Loucy (cell line): ENCODE data around the gene DLX3.

Experiments used
- H2AFZ ChIP-seq: fragments of 200-600 bp; sonication (generic); 2 replicates; pipeline ENCODE4 v1.6.0; 2016; ENCODE audit warnings: antibody characterized with exemption, mild to moderate bottlenecking, low read length, moderate library complexity
- H3F3A ChIP-seq: fragments of 200-600 bp; 2 replicates; pipeline ENCODE4 v1.6.0; 2016; ENCODE audit warnings: antibody characterized with exemption, low read depth, mild to moderate bottlenecking
- H3K27me3 ChIP-seq: fragments of 200-600 bp; sonication (generic); 2 replicates; pipeline ENCODE4 v1.6.1; 2014; ENCODE audit warnings: low read length, mild to moderate bottlenecking; ENCODE audit not compliant: insufficient read depth, poor library complexity, severe bottlenecking
- H3K36me3 ChIP-seq: fragments of 200-600 bp; sonication (generic); 2 replicates; pipeline ENCODE4 v1.6.1; 2016; ENCODE audit warnings: low read length; ENCODE audit not compliant: insufficient read depth
- H3K4me1 ChIP-seq: fragments of 200-600 bp; sonication (generic); 2 replicates; pipeline ENCODE4 v1.5.1; 2014; ENCODE audit warnings: low read length, mild to moderate bottlenecking; ENCODE audit not compliant: insufficient read depth, poor library complexity, severe bottlenecking
- H3K4me2 ChIP-seq: fragments of 200-600 bp; sonication (generic); 2 replicates; pipeline ENCODE4 v1.6.0; 2014; ENCODE audit warnings: antibody characterized with exemption, low read length, low read depth, mild to moderate bottlenecking; ENCODE audit not compliant: poor library complexity, severe bottlenecking
- H3K4me3 ChIP-seq: fragments of 200-600 bp; sonication (generic); 2 replicates; pipeline ENCODE4 v1.5.1; 2014; ENCODE audit warnings: low read length, mild to moderate bottlenecking, mixed read lengths; ENCODE audit not compliant: poor library complexity, severe bottlenecking
- H3K79me2 ChIP-seq: fragments of 200-600 bp; sonication (generic); 2 replicates; pipeline ENCODE4 v1.6.1; 2014; ENCODE audit warnings: low read length; ENCODE audit not compliant: insufficient read depth
- H3K9ac ChIP-seq: fragments of 200-600 bp; sonication (generic); 2 replicates; pipeline ENCODE4 v1.6.0; 2014; ENCODE audit warnings: mild to moderate bottlenecking, low read depth, low read length, moderate library complexity; ENCODE audit not compliant: poor library complexity, severe bottlenecking
- H3K9me2 ChIP-seq: fragments of 200-600 bp; sonication (generic); replicated peaks from 2 replicates; pipeline ENCODE4 v1.6.1; 2016; ENCODE audit warnings: low read depth, low read length, mixed read lengths
- H3K9me3 ChIP-seq: fragments of 200-600 bp; sonication (generic); 2 replicates; pipeline ENCODE4 v1.6.1; 2014; ENCODE audit warnings: mild to moderate bottlenecking, antibody characterized with exemption, low read length, low read depth; ENCODE audit not compliant: insufficient read depth
- H4K20me1 ChIP-seq: fragments of 200-600 bp; sonication (generic); 2 replicates; pipeline ENCODE4 v1.6.0; 2014; ENCODE audit warnings: antibody characterized with exemption, low read length, mild to moderate bottlenecking; ENCODE audit not compliant: insufficient read depth, poor library complexity, severe bottlenecking
- CTCF ChIP-seq: fragments of 200-600 bp; sonication (generic); conservative IDR thresholded peaks from 2 replicates; pipeline ENCODE4 v1.5.1; 2014; ENCODE audit warnings: mild to moderate bottlenecking, antibody characterized with exemption, low read length
- EZH2phosphoT487 ChIP-seq: fragments of 200-600 bp; IDR thresholded peaks from 2 replicates; pipeline ENCODE4 v1.6.1; 2018; ENCODE audit warnings: antibody characterized with exemption, mild to moderate bottlenecking, moderate library complexity, borderline replicate concordance

The DLX3 gene

GRCh38 chr17:49997301-49997650 is 2.3 kb upstream of the DLX3 start:
- Histone ChIP-seq H3K9ac (no peak overlapping the region), H3K79me2 (no peaks in the 10 kb centered on the region), H3K4me2 (peak overlapping the region; percentile 82), H4K20me1 (no peaks in the 10 kb centered on the region), H2AFZ (no peak overlapping the region), H3K36me3 (no peaks in the 10 kb centered on the region), H3K27me3 (no peaks in the 10 kb centered on the region), H3F3A (no peaks in the 10 kb centered on the region), H3K9me3 (no peaks in the 10 kb centered on the region), H3K9me2 (no peaks in the 10 kb centered on the region), H3K4me1 (no peaks in the 10 kb centered on the region), H3K4me3 (no peak overlapping the region)
- TF ChIP-seq CTCF (no peak), EZH2phosphoT487 (no peak)

DNA sequence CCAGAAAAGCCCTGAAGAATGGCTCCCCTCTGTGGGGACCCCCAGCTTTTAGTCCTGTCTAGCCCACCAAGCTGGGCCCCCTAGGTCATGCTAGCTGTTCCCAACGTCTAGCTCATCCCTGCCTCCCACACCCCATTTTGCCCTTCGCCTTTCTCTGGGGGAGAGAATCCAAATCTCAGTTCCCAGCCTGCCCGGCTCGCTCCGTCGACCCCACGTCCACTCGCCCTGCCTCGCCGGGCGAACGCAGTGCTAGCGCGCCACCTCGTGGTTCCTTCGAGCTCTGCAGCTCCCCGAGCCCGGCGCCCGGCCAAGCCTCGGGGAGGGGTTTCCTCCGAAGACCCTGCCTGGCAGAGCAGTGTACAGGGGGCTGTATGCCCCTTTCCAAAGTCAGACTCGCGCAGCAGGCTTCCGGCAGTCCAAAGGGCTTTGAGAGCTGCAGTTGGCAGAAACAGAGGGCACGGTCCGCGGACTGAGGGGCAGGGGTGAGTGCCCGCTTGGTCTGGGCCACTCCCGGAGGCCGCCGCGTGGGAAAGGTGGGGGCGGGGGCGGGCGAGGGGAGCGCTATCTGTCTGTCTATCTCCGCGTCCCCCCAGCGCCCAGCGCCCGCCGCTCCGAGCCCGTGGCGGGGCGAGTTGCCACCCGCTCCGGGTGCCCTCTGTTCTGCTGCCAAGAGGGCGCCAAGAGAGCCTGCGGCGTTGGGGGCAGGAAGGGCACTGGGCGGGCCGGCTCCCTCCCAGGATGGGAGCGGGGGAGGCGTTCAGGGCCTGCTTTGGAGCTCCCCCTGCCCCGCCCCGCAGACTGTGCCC is 1.7 kb upstream of the DLX3 start:
- H3K79me2 ChIP-seq = no peaks in the 10 kb centered on the region
- H3K4me1 ChIP-seq = no peaks in the 10 kb centered on the region
- no peaks in the 10 kb centered on the region for H3K36me3 ChIP-seq
- peak overlapping the region; percentile 95 for H2AFZ ChIP-seq
- no peaks in the 10 kb centered on the region for H4K20me1 ChIP-seq
- H3K27me3 ChIP-seq = no peaks in the 10 kb centered on the region
- H3K4me3 ChIP-seq = peak overlapping the region; percentile 70
- peak; percentile 96 for TF ChIP-seq CTCF
- no peak for TF ChIP-seq EZH2phosphoT487
- H3K9me2 ChIP-seq = no peaks in the 10 kb centered on the region
- no peaks in the 10 kb centered on the region for H3F3A ChIP-seq
- H3K9me3 ChIP-seq = no peaks in the 10 kb centered on the region
- no peak overlapping the region for H3K9ac ChIP-seq
- H3K4me2 ChIP-seq = peak overlapping the region; percentile 82

DNA sequence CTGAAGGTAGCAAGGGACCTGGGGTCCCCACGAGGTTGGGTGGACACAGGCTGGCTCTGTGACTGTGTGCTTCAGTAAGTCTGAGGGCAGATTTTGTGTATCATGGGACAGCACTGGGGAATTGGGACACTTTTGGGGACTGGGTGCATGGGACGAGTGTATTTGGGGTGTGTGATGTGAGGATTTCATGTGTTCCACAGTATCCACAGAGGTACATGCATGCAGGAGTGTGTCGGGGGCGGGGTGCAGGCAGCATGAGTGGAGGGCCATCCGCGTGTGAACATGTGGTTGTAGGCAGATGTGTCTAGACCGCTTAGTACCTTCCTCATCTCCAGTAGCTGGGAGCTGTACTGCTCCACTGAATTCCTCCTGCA is 1.1 kb upstream of the DLX3 start:
- Histone ChIP-seq H3K9ac (no peak overlapping the region), H3K4me3 (no peak overlapping the region), H3K4me1 (no peaks in the 10 kb centered on the region), H3K79me2 (no peaks in the 10 kb centered on the region), H3K36me3 (no peaks in the 10 kb centered on the region), H3F3A (no peaks in the 10 kb centered on the region), H3K4me2 (peak overlapping the region; percentile 82), H4K20me1 (no peaks in the 10 kb centered on the region), H2AFZ (no peak overlapping the region), H3K9me2 (no peaks in the 10 kb centered on the region), H3K9me3 (no peaks in the 10 kb centered on the region), H3K27me3 (no peaks in the 10 kb centered on the region)
- TF ChIP-seq EZH2phosphoT487 = no peak
- no peak for TF ChIP-seq CTCF
